Thyroid gland (tissue), 4 donors: ENCODE data around the gene ACBD6. TPM values are rescaled to one million over a fixed set of nuclear protein-coding genes. Genes with fewer than 3 reads are reported as not detected.

Experiments used
- DNase-seq, 2 donors: peaks; one replicate each; pipeline ENCODE4 v3.0.0-alpha.2; 2019
- H3K27ac ChIP-seq, 3 donors: fragments of 200-600 bp; sonication (generic); 1 replicate in 2 of 3; 2 replicates in 1 of 3; pipeline ENCODE4 v1.5.1; 2016 to 2019; ENCODE audit warnings: mild to moderate bottlenecking in 1 of 3, moderate library complexity in 1 of 3
- H3K27me3 ChIP-seq: fragments of 200-600 bp; sonication (generic); one replicate; pipeline ENCODE4 v1.5.1; 2019
- H3K36me3 ChIP-seq, 2 donors: fragments of 200-600 bp; sonication (generic); one replicate each; pipeline ENCODE4 v1.5.1; 2016 to 2019
- H3K4me1 ChIP-seq, 2 donors: fragments of 200-600 bp; sonication (generic); one replicate each; pipeline ENCODE4 v1.5.1; 2017 to 2019
- H3K4me3 ChIP-seq, 3 donors: fragments of 200-600 bp; sonication (generic); replicated peaks in 1 of 3; 1 replicate in 2 of 3; 2 replicates in 1 of 3; pipeline ENCODE4 v1.5.1; 2016; ENCODE audit warnings: mild to moderate bottlenecking in 1 of 3
- H3K9me3 ChIP-seq: fragments of 200-600 bp; sonication (generic); one replicate; pipeline ENCODE4 v1.5.1; 2017
- POLR2A ChIP-seq, 2 donors: fragments of 450-650 bp; IDR thresholded peaks; one replicate each; pipeline ENCODE4 v1.6.1; 2017; ENCODE audit warnings: antibody characterized with exemption in 2 of 2, mild to moderate bottlenecking in 2 of 2, moderate library complexity in 1 of 2
- WGBS, 2 donors: methylation state at CpG; one replicate each; pipeline ENCODE4 v1.1.5; 2017; 5-methylcytosine and 5-hydroxymethylcytosine counted together
- intact Hi-C: fragments of 100-400 bp; cut with DNase I; formaldehyde crosslinking; loops from one replicate; pipeline ENCODE4 v1.15.1; 2023
- total RNA-seq, 4 donors: library from RNA; depleted of rRNA; stranded (reverse); fragments of >200 nt; gene quantifications; one replicate each; pipeline ENCODE4 v1.2.3, GENCODE V29; 2016
- TF ChIP-seq, protein P1 (sequence below), 6 experiments: fragments of 200-600 bp in 3 of 6; fragments of 450-650 bp in 3 of 6; sonication (generic) in 3 of 6; IDR thresholded peaks; one replicate each; pipeline ENCODE4 v1.5.1; 2016 to 2019; ENCODE audit warnings: antibody characterized with exemption in 6 of 6, mild to moderate bottlenecking in 2 of 6, inconsistent platforms in 1 of 6, moderate library complexity in 1 of 6

The ACBD6 gene
- total RNA-seq, 4 donors from 2014 or later, result 52.6 to 66.5 (median 57.2) TPM

- intact Hi-C loops, result no loop called here
- Histone ChIP-seq H3K27ac (no peak overlapping the region), H3K27me3 (no peaks in the 10 kb centered on the region), H3K9me3 (no peaks in the 10 kb centered on the region), H3K4me1 (peaks cover 23 to 36% of the 10 kb centered on the region in 2 donors), H3K36me3 (peaks cover 0 to 3% of the 10 kb centered on the region in 2 donors), H3K4me3 (no peak overlapping the region)
- TF ChIP-seq POLR2A (IDR thresholded peaks at IDR 0.05), result no peak
- TF ChIP-seq, protein P1, sequence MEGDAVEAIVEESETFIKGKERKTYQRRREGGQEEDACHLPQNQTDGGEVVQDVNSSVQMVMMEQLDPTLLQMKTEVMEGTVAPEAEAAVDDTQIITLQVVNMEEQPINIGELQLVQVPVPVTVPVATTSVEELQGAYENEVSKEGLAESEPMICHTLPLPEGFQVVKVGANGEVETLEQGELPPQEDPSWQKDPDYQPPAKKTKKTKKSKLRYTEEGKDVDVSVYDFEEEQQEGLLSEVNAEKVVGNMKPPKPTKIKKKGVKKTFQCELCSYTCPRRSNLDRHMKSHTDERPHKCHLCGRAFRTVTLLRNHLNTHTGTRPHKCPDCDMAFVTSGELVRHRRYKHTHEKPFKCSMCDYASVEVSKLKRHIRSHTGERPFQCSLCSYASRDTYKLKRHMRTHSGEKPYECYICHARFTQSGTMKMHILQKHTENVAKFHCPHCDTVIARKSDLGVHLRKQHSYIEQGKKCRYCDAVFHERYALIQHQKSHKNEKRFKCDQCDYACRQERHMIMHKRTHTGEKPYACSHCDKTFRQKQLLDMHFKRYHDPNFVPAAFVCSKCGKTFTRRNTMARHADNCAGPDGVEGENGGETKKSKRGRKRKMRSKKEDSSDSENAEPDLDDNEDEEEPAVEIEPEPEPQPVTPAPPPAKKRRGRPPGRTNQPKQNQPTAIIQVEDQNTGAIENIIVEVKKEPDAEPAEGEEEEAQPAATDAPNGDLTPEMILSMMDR (IDR thresholded peaks at IDR 0.05), result no peak
- DNase-seq, result no peak
- WGBS, 2 donors, result 94 to 96% methylated on average over 1 of the region's 1 CpG
Measured at GRCh38 chr1:180279651-180280050, 222.7 kb downstream of the ACBD6 start.

DNA sequence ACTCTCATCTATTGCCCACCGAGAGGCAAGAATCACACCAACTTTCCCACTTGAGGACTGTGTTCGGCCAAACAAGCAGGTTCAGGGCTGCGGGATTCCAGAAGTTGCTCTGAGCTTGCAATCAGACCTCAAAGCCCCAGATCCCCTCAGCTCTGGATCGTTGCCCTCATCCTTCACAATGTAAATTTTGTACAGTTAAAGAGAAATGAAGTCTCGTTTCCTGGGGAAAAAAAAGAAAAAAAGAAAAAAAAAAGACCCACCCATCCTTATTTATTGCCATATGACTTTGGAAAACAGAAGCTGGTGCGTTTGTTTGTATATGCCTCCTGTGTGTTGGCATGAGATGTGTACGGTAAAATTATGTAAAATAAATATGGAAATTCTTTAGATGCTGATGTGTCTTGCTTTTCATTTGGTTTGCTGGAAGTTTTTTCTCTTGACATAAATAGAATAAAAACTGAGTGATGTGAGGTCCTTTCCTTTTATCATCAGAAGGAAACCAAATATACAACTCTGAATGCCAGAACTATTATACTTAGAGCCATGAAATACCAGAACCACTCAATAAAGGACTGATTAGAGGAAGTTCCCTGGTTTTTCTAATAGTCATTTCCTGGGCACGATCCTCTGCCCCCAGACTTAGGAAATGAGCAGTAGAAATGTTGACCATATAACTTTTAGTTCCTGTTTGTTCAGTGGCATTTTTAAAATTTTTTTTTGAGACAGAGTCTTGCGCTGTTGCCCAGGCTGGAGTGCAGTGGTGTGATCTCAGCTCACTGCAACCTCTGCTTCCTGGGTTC lies 223.6 kb downstream of the ACBD6 start:
- TF ChIP-seq POLR2A (IDR thresholded peaks at IDR 0.05), result no peak
- TF ChIP-seq, protein P1 (IDR thresholded peaks at IDR 0.05), result no peak
- H3K27ac ChIP-seq, result no peak overlapping the region
- H3K4me3 ChIP-seq, result no peak overlapping the region
- peaks cover 23 to 36% of the 10 kb centered on the region in 2 donors for H3K4me1 ChIP-seq
- no peaks in the 10 kb centered on the region for H3K27me3 ChIP-seq
- 70% methylated on average over 9 of the region's 9 CpGs for WGBS, 2 donors
- no peak for DNase-seq
- intact Hi-C loops, result no loop called here
- no peaks in the 10 kb centered on the region for H3K9me3 ChIP-seq
- no peaks in the 10 kb centered on the region for H3K36me3 ChIP-seq

- Histone ChIP-seq H3K4me3 (no peak overlapping the region), H3K27me3 (no peaks in the 10 kb centered on the region), H3K4me1 (peaks cover 23 to 36% of the 10 kb centered on the region in 2 donors), H3K36me3 (no peaks in the 10 kb centered on the region), H3K9me3 (no peaks in the 10 kb centered on the region), H3K27ac (no peak overlapping the region)
- intact Hi-C loops, result no loop called here
- 28 to 44% methylated on average over 2 of the region's 2 CpGs for WGBS, 2 donors
- DNase-seq, result no peak
- no peak for TF ChIP-seq POLR2A (IDR thresholded peaks at IDR 0.05)
- TF ChIP-seq, protein P1 (IDR thresholded peaks at IDR 0.05), result no peak
Measured at GRCh38 chr1:180278194-180278515, 224.2 kb downstream of the ACBD6 start.

- Histone ChIP-seq H3K4me1 (peaks cover 23 to 36% of the 10 kb centered on the region in 2 donors), H3K27me3 (no peaks in the 10 kb centered on the region), H3K4me3 (no peak overlapping the region), H3K9me3 (no peaks in the 10 kb centered on the region), H3K27ac (no peak overlapping the region), H3K36me3 (no peaks in the 10 kb centered on the region)
- DNase-seq, result no peak
- intact Hi-C loops, result no loop called here
- TF ChIP-seq POLR2A (IDR thresholded peaks at IDR 0.05), result no peak
- TF ChIP-seq, protein P1 (IDR thresholded peaks at IDR 0.05), result no peak
- WGBS, 2 donors, result 73 to 80% methylated on average over 5 of the region's 5 CpGs
Measured at GRCh38 chr1:180277476-180278193, 224.7 kb downstream of the ACBD6 start.

DNA sequence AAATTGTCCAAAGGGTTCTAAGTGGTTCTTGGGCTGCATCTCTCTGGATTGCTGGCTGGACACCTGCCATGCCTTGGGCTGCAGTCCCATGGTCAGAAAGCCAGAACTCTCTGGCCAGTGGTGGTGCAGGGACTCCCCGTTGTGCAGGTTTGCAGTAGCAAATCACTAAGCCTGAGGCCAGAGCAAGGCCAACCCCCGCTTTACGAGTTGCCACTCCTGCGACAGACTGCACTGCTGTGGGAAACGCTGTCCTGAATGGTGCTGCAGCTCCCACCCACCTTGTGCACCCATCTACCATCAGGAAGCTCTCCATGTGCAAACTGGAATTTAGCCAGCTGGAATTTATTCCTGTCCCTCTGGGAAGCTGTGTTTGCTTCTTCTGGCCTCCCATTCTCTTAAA lies 226.7 kb downstream of the ACBD6 start:
- no peaks in the 10 kb centered on the region for H3K36me3 ChIP-seq
- no peaks in the 10 kb centered on the region for H3K27me3 ChIP-seq
- 85 to 96% methylated on average over 4 to 5 of the region's 5 CpGs for WGBS, 2 donors
- intact Hi-C loops, result no loop called here
- H3K27ac ChIP-seq, result no peak overlapping the region
- TF ChIP-seq, protein P1 (IDR thresholded peaks at IDR 0.05), result no peak
- TF ChIP-seq POLR2A (IDR thresholded peaks at IDR 0.05), result no peak
- no peak for DNase-seq
- H3K4me3 ChIP-seq, result no peak overlapping the region
- no peaks in the 10 kb centered on the region for H3K9me3 ChIP-seq
- H3K4me1 ChIP-seq, result peaks cover 23 to 36% of the 10 kb centered on the region in 2 donors
